BJ (cell line): ENCODE results near the gene ZNF804B. TPM values are rescaled to one million over a fixed set of nuclear protein-coding genes. Genes with fewer than 3 reads are reported as not detected.

Experiments
- CTCF ChIA-PET: fragments of 350-600 bp; formaldehyde crosslinking; extraction: SDS; loops from one replicate; lab custom pipeline; 2021; ENCODE audit warnings: antibody characterized with exemption, inconsistent platforms; lab: Yijun Ruan, JAX
- POLR2A ChIA-PET: fragments of 300-600 bp; sonication (Branson Sonifier 250); formaldehyde crosslinking; extraction: SDS; loops from one replicate; lab custom pipeline; 2021; ENCODE audit warnings: antibody characterized with exemption; lab: Charles Lee
- DNase-seq: peaks from one replicate; pipeline ENCODE4 v3.0.0-alpha.2; 2011; ENCODE audit warnings: low read depth
- H3K27me3 ChIP-seq: 2 replicates; pipeline ENCODE4 v1.6.0; 2011; ENCODE audit warnings: low read length; ENCODE audit not compliant: control insufficient read depth, insufficient read depth
- H3K36me3 ChIP-seq: 2 replicates; pipeline ENCODE4 v1.5.1; 2011; ENCODE audit warnings: low read length; ENCODE audit not compliant: control insufficient read depth, insufficient read depth
- H3K4me3 ChIP-seq: 2 replicates; pipeline ENCODE4 v1.5.1; 2011; ENCODE audit warnings: low read depth, mild to moderate bottlenecking, control low read depth, low read length
- polyA plus RNA-seq: library from polyadenylated mRNA; depleted of rRNA; stranded (reverse); fragments of >200 nt; gene quantifications from 2 replicates; pipeline ENCODE4 v1.2.3, GENCODE V29; 2011
- TF ChIP-seq, protein P1 (sequence below): IDR thresholded peaks from 2 replicates; pipeline ENCODE4 v1.5.1; 2011; ENCODE audit warnings: low read depth, mild to moderate bottlenecking, control low read depth, inconsistent platforms, low read length, moderate library complexity; ENCODE audit not compliant: insufficient read depth

The ZNF804B gene
- polyA plus RNA-seq, 1 experiment: not detected

DNA sequence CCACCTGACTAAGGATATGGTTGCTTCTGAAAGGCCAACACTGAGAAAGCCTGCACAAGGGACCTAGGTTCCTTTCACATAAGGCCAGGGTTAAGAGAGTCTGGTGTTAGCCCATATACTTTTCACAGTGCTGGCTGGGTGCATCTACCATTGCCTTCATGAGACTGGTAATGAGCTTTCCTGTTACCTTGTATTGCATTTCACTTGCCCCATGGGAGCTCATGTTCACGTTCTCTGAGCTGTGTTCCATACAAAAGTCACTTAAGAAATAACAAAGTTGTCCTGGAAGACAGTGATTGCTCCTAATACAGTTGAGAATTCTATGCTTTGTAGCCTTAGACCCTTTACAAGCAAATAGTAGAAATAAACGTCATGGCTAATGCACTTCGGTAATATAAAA is 373.9 kb downstream of the ZNF804B start:
- Histone ChIP-seq H3K27me3 (no peaks in the 10 kb centered on the region), H3K4me3 (no peak overlapping the region), H3K36me3 (no peaks in the 10 kb centered on the region)
- ChIA-PET CTCF (no interaction called here), POLR2A (no interaction called here)
- TF ChIP-seq, protein P1, sequence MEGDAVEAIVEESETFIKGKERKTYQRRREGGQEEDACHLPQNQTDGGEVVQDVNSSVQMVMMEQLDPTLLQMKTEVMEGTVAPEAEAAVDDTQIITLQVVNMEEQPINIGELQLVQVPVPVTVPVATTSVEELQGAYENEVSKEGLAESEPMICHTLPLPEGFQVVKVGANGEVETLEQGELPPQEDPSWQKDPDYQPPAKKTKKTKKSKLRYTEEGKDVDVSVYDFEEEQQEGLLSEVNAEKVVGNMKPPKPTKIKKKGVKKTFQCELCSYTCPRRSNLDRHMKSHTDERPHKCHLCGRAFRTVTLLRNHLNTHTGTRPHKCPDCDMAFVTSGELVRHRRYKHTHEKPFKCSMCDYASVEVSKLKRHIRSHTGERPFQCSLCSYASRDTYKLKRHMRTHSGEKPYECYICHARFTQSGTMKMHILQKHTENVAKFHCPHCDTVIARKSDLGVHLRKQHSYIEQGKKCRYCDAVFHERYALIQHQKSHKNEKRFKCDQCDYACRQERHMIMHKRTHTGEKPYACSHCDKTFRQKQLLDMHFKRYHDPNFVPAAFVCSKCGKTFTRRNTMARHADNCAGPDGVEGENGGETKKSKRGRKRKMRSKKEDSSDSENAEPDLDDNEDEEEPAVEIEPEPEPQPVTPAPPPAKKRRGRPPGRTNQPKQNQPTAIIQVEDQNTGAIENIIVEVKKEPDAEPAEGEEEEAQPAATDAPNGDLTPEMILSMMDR: no peak
- no peak for DNase-seq

DNA sequence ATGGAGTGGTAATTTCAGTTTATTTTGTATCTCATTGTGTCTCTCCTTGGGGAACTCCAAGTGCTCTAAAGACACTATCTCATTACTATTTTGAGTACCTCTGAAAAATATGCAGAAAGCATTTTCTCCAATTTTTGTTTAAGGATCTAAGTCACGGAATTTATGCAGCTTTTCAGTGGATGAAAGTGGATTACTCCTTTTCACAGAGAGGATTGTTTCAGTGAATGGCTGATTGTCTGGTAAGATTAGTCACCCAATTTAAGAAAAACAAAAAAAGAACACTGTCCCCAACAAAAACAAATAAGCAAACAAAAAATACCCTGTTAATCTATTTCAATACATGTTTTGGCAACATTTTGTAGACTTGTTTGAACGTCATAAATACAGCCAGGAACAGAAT is 374.3 kb downstream of the ZNF804B start:
- TF ChIP-seq, protein P1: no peak
- DNase-seq: no peak
- Histone ChIP-seq H3K36me3 (no peaks in the 10 kb centered on the region), H3K4me3 (no peak overlapping the region), H3K27me3 (no peaks in the 10 kb centered on the region)
- ChIA-PET CTCF (no interaction called here), POLR2A (no interaction called here)

DNA sequence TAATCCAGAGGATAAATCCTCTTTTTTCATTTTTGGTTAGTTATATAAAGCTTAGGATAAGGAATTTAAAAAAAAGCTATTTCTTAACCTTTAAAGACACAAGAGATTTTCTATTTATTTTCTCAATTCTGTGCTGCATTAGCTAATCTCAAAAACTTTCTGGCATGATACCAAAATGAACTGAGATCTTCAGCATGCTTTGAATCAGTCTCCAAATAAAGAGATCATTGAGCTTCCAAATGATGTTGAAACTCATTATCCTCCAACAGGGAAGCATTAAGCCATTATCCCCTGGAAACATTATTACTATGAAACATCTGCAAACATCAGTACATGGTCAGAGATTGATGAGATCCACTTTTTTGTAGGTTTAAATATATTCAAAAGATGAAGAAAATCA is 386.3 kb downstream of the ZNF804B start:
- no peaks in the 10 kb centered on the region for H3K27me3 ChIP-seq
- no peak overlapping the region for H3K4me3 ChIP-seq
- ChIA-PET CTCF (interaction anchor here (0.5 to 0.8 kb wide), 3 partner anchors 10 to 1908 kb away, joined by 3 read pairs; no protein-coding TSS in a partner anchor), POLR2A (no interaction called here)
- H3K36me3 ChIP-seq: no peaks in the 10 kb centered on the region
- TF ChIP-seq, protein P1: no peak
- no peak for DNase-seq

DNA sequence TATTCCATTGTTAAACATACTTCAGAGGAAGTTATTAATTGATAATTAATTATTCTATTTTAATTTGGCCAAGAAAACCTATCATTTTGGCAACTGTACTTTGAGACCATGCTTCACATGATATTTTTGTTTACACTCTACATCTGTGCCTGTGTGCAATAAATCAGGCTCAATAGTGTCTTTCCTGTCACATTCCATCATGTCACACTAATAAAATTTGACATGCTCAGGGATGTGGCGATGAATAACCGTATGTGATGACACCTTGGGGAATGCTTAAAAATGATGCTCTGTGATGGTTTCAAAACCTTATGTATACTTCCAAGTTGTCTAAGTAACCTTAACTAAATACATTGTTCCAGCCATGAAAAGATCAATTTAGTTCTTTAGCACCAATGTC is 400.6 kb downstream of the ZNF804B start:
- Histone ChIP-seq H3K36me3 (no peaks in the 10 kb centered on the region), H3K4me3 (no peak overlapping the region), H3K27me3 (no peaks in the 10 kb centered on the region)
- CTCF ChIA-PET: no interaction called here
- no peak for DNase-seq
- TF ChIP-seq, protein P1: no peak
- POLR2A ChIA-PET: no interaction called here

DNA sequence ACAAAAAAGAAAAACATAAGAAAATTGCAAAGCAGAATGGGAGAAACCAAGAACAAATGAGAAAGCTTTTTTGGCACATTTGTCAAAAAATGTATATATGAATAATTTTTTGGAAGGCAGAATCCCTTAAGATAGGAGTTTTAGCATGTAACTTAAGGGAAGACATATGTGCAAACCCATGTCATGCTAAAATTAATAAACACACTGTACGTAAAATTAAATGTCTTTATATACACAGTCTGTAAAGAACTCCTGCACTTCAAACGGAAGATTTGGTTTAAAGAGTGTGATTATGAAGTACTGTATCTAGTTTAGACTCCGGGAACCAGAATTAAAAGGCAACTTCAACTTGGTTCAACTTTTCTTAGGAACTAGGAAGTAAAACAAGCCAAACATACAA is 405.9 kb downstream of the ZNF804B start:
- POLR2A ChIA-PET: no interaction called here
- no peak for DNase-seq
- Histone ChIP-seq H3K27me3 (no peaks in the 10 kb centered on the region), H3K36me3 (no peaks in the 10 kb centered on the region), H3K4me3 (no peak overlapping the region)
- CTCF ChIA-PET: no interaction called here
- TF ChIP-seq, protein P1: no peak
